SK-N-SH (cell line): ENCODE results near the gene CPLANE2.

Experiments used
- CTCF ChIP-seq: fragments of 200-600 bp; sonication (generic); IDR thresholded peaks from 2 replicates; pipeline ENCODE4 v1.6.1; 2017; ENCODE audit warnings: antibody characterized with exemption, mild to moderate bottlenecking, moderate library complexity
- EP300 ChIP-seq, 2 experiments: IDR thresholded peaks; 2 replicates each; pipeline versions ENCODE4 v1.4.0 to v1.6.1; 2012; ENCODE audit warnings: borderline replicate concordance in 1 of 2, low read depth in 1 of 2, low read length in 1 of 2
- GATA2 ChIP-seq: sonication (generic); formaldehyde crosslinking; IDR thresholded peaks from 2 replicates; pipeline ENCODE4 v1.5.0; 2020; ENCODE audit warnings: mild to moderate bottlenecking, missing genetic modification reagents
- MAX ChIP-seq: IDR thresholded peaks from 2 replicates; pipeline ENCODE4 v1.4.0; 2012; ENCODE audit warnings: low read depth
- SIN3A ChIP-seq: IDR thresholded peaks from 2 replicates; pipeline ENCODE4 v1.6.1; 2012; ENCODE audit warnings: low read depth, mild to moderate bottlenecking, low read length, moderate library complexity, borderline replicate concordance
- TEAD4 ChIP-seq: IDR thresholded peaks from 2 replicates; pipeline ENCODE4 v1.4.0; 2012; ENCODE audit warnings: mild to moderate bottlenecking, borderline replicate concordance; ENCODE audit not compliant: insufficient read depth

GRCh38 chr1:16233431-16233830 lies 3.6 kb downstream of the CPLANE2 start:
- no peak for TF ChIP-seq EP300 (IDR thresholded peaks at IDR 0.05; ENCODE audit: borderline replicate concordance in 1 of 2, low read depth in 1 of 2, low read length in 1 of 2)
- no peak for TF ChIP-seq MAX
- no peak for TF ChIP-seq CTCF
- TF ChIP-seq TEAD4 = no peak
- no peak for TF ChIP-seq SIN3A
- no peak for TF ChIP-seq GATA2 (CRISPR knock-in tag)
